HG03520 (cell line): Measurements from ENCODE around the gene TEF.

Source experiments
- ATAC-seq: cut with Tn5 transposase; IDR thresholded peaks from one replicate; pipeline ENCODE4 v1.9.1; 2021; ENCODE audit warnings: mild to moderate bottlenecking, moderate library complexity; ENCODE audit not compliant: unreplicated experiment

Gene TEF, protein sequence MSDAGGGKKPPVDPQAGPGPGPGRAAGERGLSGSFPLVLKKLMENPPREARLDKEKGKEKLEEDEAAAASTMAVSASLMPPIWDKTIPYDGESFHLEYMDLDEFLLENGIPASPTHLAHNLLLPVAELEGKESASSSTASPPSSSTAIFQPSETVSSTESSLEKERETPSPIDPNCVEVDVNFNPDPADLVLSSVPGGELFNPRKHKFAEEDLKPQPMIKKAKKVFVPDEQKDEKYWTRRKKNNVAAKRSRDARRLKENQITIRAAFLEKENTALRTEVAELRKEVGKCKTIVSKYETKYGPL

DNA sequence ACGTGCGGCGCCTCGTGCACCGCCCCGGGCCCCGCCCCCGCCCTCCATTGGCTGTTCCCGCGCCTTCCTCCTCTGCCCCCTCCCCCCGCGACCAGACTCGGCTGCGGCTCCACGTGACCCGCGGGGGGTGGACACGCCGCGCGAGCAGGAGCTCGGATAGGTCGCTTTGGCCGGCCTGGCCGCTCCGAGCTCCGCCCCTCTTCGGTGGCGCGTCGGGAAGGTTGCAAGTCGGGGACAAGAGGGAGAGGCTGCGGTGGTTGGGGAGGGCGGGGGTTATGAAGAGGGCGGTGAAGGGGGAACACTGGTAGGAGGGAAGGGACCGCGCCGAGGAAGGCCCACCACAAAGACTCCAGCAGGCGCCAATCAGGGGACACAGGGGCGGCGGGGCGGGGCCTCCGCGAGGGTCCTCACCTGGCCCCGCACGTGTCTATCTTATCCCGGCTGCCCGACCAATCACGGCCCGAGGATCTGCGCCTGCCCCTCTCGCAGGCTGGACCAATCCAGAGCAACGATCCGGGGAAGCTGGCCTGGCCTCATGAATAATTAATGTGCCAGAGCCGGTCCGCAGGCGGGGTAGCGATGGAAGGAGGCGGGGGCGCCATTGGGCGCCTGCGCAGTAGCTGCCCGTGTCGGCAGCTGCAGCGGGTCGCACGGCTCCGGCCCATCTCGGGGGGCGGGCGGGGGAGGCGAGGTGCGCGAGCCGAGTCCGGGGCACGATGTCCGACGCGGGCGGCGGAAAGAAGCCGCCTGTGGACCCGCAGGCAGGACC lies at the start of gene TEF:
Gene TEF (plus strand): TSS at position 614 of the 769 bp plus-strand sequence. CDS start 103 bp downstream, at position 717.
- peak; percentile 77 for ATAC-seq

DNA sequence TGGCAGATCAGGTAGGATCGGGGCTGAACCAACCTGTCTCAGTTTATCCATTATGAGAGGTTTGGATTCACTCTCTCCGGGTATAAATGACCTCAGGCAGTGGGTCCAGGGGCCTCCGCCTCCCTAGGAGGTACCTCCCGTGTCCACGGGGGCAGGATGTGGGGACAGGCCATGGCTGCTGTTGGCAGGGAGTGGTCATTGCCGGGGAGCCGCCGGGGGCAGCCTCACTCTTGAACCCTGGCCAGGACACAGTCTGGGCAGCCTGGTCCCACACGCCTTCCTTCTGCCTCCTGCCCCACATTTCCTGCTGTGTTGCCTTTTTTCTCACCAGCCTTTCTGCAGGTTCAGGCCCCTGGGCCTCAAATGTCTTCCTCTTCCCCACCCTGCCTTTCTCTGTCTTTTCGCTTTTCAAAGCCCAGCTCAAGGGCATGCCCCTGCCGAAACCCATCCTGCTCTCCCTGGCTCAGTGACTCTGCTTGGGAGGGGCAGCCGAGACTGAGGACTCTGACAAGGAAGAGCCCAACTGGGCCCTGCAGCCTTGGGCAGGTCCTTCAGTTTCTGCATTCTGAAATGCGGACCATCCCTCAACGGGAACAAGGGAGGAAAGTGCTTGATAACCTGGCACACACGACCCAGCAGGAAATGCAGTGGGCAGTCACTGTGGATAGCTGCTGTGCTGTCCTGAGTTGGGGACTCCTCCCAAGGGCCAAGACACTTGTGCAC lies 49.4 kb upstream of the TEF start:
- ATAC-seq, result no peak

DNA sequence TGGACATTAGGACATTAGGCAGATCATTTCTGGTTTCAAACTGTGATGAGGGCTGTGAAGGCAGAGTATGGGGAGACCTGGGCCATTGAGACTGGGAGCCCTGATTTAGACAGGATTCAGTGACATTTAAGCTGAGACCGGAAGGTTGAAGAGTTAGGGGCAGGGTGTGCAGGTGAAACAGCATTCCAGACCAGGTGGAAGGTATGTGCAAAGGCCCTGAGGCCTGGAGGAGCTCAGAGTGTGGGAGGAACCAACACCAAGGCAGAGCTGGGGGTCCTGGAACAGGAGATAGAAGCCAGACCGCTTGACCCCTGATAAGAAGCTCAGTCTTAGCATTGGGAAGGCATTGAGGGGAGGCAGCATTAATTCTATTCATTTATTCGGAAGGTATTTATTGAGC lies 47.9 kb upstream of the TEF start:
- ATAC-seq, result no peak

DNA sequence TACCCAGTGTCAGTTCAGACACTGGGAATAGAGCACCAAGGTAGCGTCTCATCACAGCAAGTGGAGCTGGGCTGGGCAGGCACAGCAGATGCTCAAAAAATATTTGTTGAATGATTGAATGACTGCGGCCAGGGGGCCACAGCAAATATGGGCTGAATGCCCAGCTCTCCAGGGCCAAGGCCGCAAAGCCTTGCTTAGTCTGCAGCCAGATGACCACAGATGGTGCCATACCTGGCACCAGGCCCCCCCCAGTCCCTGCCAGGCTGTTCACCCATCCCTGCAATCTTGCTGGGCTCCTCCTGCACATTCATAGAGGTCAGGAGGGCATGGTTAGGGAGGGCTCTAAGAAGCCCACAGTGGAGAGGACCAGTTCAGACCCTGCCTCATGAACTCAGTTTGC lies 47.5 kb upstream of the TEF start:
- ATAC-seq, result no peak

DNA sequence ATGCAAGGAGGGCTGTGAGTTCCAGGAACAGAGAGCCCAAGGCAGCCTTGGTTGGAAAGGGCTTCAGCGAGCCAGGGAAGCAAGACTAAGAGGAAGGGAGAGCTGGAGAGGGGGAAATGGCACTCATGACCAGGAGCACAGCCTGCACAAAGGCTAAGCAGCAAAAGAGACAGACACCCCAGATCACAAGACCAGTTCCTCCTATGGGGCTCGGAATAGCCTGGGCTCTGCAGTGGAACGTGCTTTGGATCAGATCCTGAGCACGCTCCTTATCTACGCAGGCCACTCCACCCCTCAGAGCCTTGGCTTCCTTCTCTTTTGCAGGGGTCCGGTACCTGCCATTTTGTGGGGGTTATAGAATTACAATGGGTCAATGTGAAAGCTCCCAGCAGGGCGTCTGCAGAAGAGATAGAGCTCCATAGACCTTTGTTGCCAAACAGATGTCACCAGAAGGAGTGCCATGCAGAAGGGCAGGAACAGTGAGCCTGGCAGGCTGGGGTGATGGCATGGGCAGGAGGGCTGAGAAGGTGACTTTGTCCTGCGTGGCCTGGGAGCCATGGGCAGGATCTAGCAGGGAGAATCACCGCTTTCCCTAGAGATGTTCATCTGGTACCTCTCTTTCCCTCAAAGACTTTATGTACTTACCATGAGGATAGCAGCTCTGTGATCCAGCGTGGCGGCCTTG lies 46.6 kb upstream of the TEF start:
- no peak for ATAC-seq

DNA sequence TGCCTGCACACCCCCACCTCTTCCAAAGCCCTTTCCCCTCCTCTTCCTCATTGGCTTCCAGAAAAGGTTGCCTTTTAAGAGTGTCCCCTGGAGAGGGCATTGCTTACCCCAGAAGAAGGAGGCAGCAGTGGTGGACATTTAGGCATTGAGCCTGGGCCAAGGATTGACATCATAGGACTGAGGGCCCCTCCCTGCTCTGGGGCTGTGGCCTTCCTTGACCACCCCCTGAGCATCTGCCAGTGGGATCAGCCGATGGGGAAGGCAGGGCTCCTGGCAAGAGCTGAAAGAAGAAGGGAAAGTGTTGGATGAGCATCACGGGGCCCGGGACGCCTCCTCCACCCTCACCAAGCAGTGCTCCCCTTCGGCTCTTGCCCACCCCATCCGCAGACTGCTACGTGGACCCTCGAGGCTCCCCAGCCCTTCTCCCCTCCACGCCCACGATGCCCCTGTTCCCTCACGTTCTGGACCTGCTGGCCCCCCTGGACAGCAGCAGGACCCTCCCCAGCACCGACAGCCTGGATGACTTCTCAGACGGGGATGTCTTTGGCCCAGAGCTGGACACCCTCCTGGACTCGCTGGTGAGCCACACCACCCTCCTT lies 43.0 kb upstream of the TEF start:
- no peak for ATAC-seq

DNA sequence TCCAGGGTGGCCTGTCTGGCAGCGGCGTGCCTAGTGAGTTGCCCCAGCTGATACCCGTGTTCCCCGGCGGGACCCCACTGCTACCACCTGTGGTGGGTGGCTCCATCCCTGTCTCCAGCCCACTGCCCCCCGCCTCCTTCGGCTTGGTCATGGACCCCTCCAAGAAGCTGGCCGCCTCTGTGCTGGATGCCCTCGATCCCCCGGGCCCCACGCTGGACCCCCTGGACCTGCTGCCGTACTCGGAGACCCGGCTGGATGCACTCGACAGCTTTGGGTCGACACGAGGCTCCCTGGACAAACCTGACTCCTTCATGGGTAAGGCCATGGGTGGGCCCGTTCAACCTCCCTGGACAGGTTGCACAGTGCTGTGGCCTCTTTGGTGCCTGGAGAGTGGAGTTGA lies 41.9 kb upstream of the TEF start:
- ATAC-seq, result no peak

DNA sequence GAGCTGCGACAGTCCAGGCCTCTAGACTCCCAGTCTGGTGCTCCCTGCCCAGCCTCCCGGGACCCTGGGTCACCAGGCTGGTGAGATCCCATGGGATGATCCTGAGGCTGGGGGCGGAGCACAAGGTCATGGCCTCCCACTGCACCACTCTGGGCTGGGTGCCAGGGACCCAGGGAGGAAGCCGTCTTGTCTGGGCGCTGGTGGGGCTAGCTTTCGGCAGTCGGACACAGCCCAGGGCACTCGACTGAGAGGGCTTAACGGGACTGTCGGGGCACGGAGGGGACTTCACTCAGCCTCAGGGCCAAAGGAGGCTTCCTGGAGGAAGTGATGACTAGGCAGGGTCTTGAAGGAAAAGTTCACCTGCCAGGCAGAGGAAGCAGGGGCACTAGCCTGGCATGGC lies 41.4 kb upstream of the TEF start:
- no peak for ATAC-seq

DNA sequence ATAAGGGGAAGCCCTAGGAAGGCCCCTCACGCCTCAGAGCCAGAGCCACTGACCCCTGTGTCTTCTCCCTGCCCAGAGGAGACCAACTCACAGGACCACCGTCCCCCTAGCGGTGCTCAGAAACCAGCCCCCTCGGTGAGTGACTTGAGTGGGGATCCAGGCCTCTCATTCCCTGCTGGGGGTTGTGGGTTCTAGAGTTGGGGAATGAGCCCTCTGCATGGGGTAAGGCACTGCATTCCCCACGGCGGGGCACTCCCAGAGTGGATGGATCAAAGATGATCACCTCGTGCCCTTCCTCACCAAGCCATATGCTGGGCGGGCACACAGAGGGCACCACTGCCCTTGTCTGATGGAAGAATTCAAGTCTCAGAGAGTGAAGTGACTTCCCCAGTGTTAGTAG lies 40.7 kb upstream of the TEF start:
- ATAC-seq, result no peak

DNA sequence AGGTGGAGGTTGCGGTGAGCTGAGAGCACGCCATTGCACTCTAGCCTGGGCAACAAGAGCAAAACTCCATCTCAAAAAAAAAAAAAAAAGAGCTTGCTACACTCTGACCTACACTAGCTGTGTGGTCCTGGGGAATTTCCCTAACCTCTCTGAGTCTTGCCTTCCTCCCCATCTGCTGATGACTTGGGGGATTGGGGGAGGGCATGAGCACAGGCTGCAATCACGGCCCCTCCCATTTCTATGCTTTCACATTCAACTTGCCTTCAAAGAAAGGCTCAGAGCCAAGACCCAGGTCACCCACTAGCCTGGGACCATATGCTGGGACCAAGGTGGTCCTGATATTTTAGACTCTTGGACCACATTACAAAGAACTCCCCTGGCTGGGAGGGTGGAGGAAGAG lies 39.8 kb upstream of the TEF start:
- no peak for ATAC-seq

DNA sequence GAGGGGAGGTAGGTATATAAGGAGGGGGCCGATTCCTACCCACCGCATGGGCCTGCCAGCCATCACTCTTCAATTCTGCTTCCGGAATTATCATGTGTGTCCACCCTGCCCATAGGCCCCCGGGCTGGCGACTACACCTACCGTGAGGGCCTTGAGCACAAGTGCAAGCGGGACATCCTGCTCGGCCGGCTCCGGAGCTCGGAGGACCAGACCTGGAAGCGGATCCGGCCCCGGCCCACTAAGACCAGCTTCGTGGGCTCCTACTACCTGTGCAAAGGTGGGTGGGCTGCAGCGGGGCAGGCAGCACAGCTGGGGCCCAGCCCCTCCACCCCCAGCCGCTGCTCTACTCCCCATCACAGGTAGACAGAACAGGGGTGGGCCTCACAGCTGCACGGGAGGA lies 38.4 kb upstream of the TEF start:
- no peak for ATAC-seq

DNA sequence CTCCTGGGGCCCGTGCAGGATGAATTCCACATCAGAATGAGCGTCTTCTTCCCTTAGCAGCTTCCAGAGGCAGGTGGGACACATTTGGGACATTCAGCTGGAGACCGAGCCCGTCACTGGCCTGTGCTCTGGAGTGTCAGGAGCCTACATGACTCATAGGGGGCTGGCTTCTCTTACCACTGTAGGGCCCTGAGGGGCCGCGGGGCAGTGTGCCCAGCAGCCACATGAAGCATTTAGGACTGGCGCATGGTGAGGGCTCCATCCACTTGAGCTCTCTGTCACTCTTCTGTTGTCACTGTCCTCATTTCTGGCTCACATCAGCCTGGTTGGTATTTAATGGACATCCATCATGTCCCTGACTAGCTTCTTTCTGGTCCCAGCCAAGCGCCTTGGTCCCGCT lies 38.0 kb upstream of the TEF start:
- no peak for ATAC-seq

DNA sequence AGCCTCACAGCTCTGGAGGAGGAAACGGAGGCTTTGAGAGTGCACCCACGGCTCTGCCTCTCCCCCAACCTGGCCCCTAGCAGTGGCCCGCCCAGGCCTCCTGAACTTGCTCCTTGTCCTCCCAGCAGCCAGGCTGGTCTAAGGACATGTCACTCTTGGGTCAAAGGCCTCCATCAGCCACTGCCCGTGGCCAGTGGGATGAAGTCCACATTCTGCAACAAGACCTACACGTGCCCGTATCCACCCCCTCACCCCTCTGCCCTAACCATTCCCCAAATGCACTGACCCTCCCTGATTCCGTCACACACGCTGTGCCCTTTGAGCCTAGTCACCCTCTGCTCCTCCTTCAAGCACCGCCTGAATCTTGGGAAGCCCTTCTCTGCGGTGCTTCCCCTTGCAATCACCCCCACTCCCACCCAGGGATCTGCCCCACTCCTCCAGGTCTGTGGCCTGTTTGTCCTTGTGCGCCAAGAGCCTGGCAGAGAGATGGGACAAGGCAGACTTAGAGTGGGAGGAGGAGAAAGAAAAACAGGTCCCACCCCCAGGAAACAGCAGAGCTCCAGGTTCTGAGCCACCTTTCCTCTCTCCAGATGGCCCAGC lies 37.5 kb upstream of the TEF start:
- no peak for ATAC-seq

DNA sequence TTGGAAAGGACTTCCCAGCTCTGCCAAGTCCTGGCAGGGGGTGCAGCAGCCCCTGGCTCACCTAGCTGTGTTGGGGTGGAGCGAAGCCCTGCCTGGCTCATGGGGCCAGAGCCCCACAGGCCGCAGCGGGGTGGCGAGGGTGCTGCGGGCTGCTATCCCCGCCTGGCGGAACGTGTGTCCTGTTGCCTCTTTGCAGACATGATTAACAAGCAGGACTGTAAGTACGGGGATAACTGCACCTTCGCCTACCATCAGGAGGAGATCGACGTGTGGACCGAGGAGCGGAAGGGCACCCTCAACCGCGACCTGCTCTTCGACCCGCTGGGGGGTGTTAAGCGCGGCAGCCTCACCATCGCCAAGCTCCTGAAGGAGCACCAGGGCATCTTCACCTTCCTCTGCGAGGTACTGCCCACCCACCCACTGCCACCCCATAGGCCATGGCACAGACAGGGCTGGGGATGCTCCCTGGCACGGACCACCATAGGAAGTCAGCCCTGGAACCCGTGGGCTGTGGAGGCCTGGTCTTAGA lies 35.9 kb upstream of the TEF start:
- ATAC-seq, result no peak

DNA sequence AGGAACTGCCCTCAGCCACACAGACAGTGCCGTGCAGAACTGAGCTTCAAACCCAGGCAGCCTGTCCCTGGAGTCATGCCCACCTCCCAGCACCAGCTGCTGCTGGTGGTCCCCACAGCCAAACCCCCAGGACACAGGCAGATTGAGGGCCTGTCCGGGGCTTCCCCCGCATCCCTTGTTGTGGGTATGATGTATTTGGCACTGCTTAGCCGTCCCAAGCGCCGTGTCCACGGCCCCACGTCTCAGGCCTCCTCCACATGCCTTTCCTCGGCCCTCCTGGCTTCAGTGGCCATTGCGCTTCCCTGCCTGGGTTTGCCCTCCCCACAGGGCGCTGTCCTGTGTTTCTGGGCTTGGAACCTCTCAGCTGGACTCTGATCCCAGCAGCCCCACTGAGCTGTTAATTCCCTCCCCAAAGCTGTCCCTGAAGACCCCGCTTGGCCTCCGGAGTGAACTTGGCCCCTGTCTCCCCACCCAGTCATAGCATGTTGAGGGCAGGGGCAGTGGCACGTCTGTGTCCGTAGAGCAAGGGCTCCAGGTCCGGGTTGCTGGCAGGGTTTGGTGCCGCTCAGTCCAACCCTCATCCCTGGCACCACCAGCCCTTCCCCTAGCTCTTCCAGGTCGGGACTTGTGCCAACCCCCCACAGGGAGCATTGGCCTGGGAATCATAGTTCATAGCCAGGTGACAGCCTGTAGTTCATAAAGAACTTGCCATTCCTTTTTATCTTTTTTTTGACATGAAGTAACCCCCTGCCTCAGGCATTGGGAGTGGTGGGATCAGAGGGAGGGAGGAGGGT lies 34.5 kb upstream of the TEF start:
- ATAC-seq, result no peak

DNA sequence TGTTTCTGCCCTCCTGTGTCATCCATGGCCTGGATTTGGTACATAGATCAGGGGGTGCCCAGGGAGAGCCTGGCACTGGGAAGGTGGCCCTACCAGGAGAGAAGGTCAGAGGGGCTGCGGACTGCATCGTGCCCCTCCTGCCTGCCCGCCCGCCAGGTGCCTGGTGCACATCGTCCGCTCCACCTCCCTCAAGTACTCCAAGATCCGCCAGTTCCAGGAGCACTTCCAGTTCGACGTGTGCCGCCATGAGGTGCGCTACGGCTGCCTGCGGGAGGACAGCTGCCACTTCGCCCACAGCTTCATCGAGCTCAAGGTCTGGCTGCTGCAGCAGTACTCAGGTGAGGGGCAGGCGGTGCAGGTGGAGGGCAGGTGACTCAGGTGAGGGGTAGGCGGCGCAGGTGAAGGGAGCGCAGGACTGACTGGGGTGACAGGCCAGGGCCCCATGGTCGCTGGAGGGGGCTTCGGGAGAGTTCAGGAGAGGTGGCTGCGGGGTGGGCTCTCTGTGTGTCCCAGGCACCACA lies 32.7 kb upstream of the TEF start:
- no peak for ATAC-seq

DNA sequence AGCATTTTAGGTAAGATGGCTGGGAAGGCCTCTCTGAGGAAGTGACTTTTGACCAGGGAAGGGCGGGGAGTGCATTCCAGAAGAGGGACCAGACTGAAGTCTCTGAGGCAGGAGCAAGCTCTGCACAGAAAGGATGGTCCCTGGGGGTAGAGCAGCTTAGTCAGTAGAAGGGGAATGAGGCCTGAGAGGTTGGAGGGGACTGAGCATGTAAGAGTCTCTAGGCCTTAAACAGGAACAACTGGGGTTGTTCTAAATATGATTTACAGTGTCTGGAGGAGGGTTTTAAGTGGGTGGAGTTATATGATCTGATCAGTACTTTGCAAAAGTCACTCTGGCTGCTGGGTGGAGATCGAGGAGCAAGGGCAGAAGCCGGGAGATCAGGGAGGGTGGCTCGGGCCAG lies 31.7 kb upstream of the TEF start:
- ATAC-seq, result no peak

DNA sequence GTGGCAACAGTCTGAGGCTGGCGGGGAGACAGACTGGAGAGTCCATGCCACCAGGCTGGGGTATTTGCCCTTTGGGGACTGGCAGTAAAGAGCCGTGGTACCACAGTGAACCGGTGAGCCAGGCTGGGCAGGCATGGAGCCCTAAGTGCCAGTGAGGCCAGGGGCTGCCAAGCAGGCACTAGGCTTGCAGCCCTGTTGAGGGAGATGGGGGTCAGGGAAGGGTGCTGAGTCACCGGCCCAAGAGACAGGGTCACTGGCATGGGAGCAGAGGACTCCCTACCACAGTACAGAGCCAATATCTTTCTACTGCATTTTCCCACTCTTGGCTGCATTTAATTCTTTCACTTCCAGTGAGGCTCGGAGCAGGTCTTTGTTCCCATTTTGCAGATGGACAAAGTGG lies 30.7 kb upstream of the TEF start:
- ATAC-seq, result no peak

DNA sequence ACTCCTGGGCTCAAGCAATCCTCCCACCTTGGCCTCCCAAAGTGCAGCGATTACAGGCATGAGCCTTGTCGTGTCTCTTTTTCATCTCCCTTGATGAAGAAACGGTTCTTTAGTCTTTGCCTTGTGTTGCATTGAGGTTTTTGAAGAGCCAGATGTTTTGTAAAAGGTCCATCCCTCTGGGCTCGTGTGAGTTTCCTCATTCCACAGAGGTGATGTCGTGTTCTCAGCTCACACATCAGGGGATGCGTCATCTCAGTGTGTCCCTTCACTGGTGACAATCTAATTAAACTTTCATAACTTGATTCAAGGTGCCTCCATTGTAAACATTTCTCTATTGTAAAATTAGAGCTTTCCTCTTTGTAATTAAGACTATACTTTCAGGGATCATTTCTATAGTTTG lies 29.7 kb upstream of the TEF start:
- no peak for ATAC-seq
